Measurements from ENCODE around the gene PCDH12.
A peak's percentile ranks its signal among the peaks of the same experiment; 100 is the strongest.

Gene PCDH12

GRCh38 chr5:141949511-141949910 lies 8.5 kb downstream of the PCDH12 start:
- no peaks in the 10 kb centered on the region for H3K4me1 ChIP-seq (ENCODE audit: control insufficient read depth, insufficient read depth, low read length)
- no peaks in the 10 kb centered on the region for H3K36me3 ChIP-seq (ENCODE audit: control insufficient read depth, insufficient read depth, low read length, severe bottlenecking)

GRCh38 chr5:141948812-141949211 lies 9.2 kb downstream of the PCDH12 start:
- no peaks in the 10 kb centered on the region for H3K4me1 ChIP-seq (ENCODE audit: control insufficient read depth, insufficient read depth, low read length)

More at GRCh38 chr5:141949511-141949910, 8.5 kb downstream of the PCDH12 start:
- Histone ChIP-seq H3K9ac (ENCODE audit: low read length) (no peak overlapping the region), H3K27me3 (replicated peaks; ENCODE audit: control insufficient read depth, insufficient read depth, low read length) (peaks cover 4% of the 10 kb centered on the region), H3K9me3 (ENCODE audit: control insufficient read depth, low read length) (no peaks in the 10 kb centered on the region), H3K4me3 (ENCODE audit: low read length) (no peak overlapping the region)
- DNase-seq (ENCODE audit: low read depth): no peak

GRCh38 chr5:141947316-141947715 lies 10.7 kb downstream of the PCDH12 start:
- Histone ChIP-seq H3K27me3 (replicated peaks; ENCODE audit: control insufficient read depth, insufficient read depth, low read length) (peaks cover 4% of the 10 kb centered on the region), H3K36me3 (ENCODE audit: control insufficient read depth, insufficient read depth, low read length, severe bottlenecking) (no peaks in the 10 kb centered on the region), H3K4me1 (ENCODE audit: control insufficient read depth, insufficient read depth, low read length) (peaks cover 4% of the 10 kb centered on the region), H3K9me3 (ENCODE audit: control insufficient read depth, low read length) (no peaks in the 10 kb centered on the region), H3K4me3 (ENCODE audit: low read length) (no peak overlapping the region), H3K9ac (ENCODE audit: low read length) (no peak overlapping the region)
- DNase-seq (ENCODE audit: low read depth): no peak

More at GRCh38 chr5:141948812-141949211, 9.2 kb downstream of the PCDH12 start:
- Histone ChIP-seq H3K9ac (ENCODE audit: low read length) (no peak overlapping the region), H3K4me3 (ENCODE audit: low read length) (no peak overlapping the region), H3K36me3 (ENCODE audit: control insufficient read depth, insufficient read depth, low read length, severe bottlenecking) (no peaks in the 10 kb centered on the region), H3K9me3 (ENCODE audit: control insufficient read depth, low read length) (no peaks in the 10 kb centered on the region), H3K27me3 (replicated peaks; ENCODE audit: control insufficient read depth, insufficient read depth, low read length) (peaks cover 4% of the 10 kb centered on the region)
- DNase-seq (ENCODE audit: low read depth): no peak

- DNase-seq (ENCODE audit: low read depth): peak; percentile 8
- Histone ChIP-seq H3K27me3 (replicated peaks; ENCODE audit: control insufficient read depth, insufficient read depth, low read length) (peaks cover 4% of the 10 kb centered on the region), H3K4me3 (ENCODE audit: low read length) (no peak overlapping the region), H3K9me3 (ENCODE audit: control insufficient read depth, low read length) (no peaks in the 10 kb centered on the region), H3K36me3 (ENCODE audit: control insufficient read depth, insufficient read depth, low read length, severe bottlenecking) (no peaks in the 10 kb centered on the region), H3K9ac (ENCODE audit: low read length) (no peak overlapping the region), H3K4me1 (ENCODE audit: control insufficient read depth, insufficient read depth, low read length) (peaks cover 21% of the 10 kb centered on the region)
Measured at GRCh38 chr5:141945511-141946051, 12.4 kb downstream of the PCDH12 start.

GRCh38 chr5:141944076-141944475 lies 13.9 kb downstream of the PCDH12 start:
- Histone ChIP-seq H3K36me3 (ENCODE audit: control insufficient read depth, insufficient read depth, low read length, severe bottlenecking) (peaks cover 7% of the 10 kb centered on the region), H3K9ac (ENCODE audit: low read length) (no peak overlapping the region), H3K9me3 (ENCODE audit: control insufficient read depth, low read length) (no peaks in the 10 kb centered on the region)

GRCh38 chr5:141942185-141942857 lies 15.7 kb downstream of the PCDH12 start:
- no peak for DNase-seq (ENCODE audit: low read depth)
- Histone ChIP-seq H3K4me1 (ENCODE audit: control insufficient read depth, insufficient read depth, low read length) (peaks cover 35% of the 10 kb centered on the region), H3K27me3 (replicated peaks; ENCODE audit: control insufficient read depth, insufficient read depth, low read length) (peaks cover 4% of the 10 kb centered on the region), H3K36me3 (ENCODE audit: control insufficient read depth, insufficient read depth, low read length, severe bottlenecking) (peaks cover 20% of the 10 kb centered on the region), H3K9ac (ENCODE audit: low read length) (no peak overlapping the region), H3K9me3 (ENCODE audit: control insufficient read depth, low read length) (no peaks in the 10 kb centered on the region), H3K4me3 (ENCODE audit: low read length) (no peak overlapping the region)

More at GRCh38 chr5:141944076-141944475, 13.9 kb downstream of the PCDH12 start:
- DNase-seq (ENCODE audit: low read depth): no peak
- peaks cover 4% of the 10 kb centered on the region for H3K27me3 ChIP-seq (replicated peaks; ENCODE audit: control insufficient read depth, insufficient read depth, low read length)
- no peak overlapping the region for H3K4me3 ChIP-seq (ENCODE audit: low read length)
- peaks cover 35% of the 10 kb centered on the region for H3K4me1 ChIP-seq (ENCODE audit: control insufficient read depth, insufficient read depth, low read length)

GRCh38 chr5:141941779-141942178 lies 16.2 kb downstream of the PCDH12 start:
- H3K27me3 ChIP-seq (replicated peaks; ENCODE audit: control insufficient read depth, insufficient read depth, low read length): peaks cover 4% of the 10 kb centered on the region
- peaks cover 35% of the 10 kb centered on the region for H3K4me1 ChIP-seq (ENCODE audit: control insufficient read depth, insufficient read depth, low read length)
- DNase-seq (ENCODE audit: low read depth): no peak
- no peaks in the 10 kb centered on the region for H3K9me3 ChIP-seq (ENCODE audit: control insufficient read depth, low read length)
- H3K9ac ChIP-seq (ENCODE audit: low read length): peak overlapping the region; percentile 54
- H3K36me3 ChIP-seq (ENCODE audit: control insufficient read depth, insufficient read depth, low read length, severe bottlenecking): peaks cover 26% of the 10 kb centered on the region
- H3K4me3 ChIP-seq (ENCODE audit: low read length): no peak overlapping the region

- Histone ChIP-seq H3K9ac (ENCODE audit: low read length) (peak overlapping the region; percentile 54), H3K4me3 (ENCODE audit: low read length) (no peak overlapping the region), H3K27me3 (replicated peaks; ENCODE audit: control insufficient read depth, insufficient read depth, low read length) (peaks cover 2% of the 10 kb centered on the region), H3K9me3 (ENCODE audit: control insufficient read depth, low read length) (no peaks in the 10 kb centered on the region), H3K4me1 (ENCODE audit: control insufficient read depth, insufficient read depth, low read length) (peaks cover 35% of the 10 kb centered on the region), H3K36me3 (ENCODE audit: control insufficient read depth, insufficient read depth, low read length, severe bottlenecking) (peaks cover 30% of the 10 kb centered on the region)
- no peak for DNase-seq (ENCODE audit: low read depth)
Measured at GRCh38 chr5:141941307-141941706, 16.7 kb downstream of the PCDH12 start.

- no peak overlapping the region for H3K4me3 ChIP-seq (ENCODE audit: low read length)
- H3K9ac ChIP-seq (ENCODE audit: low read length): peak overlapping the region; percentile 54
- peak; percentile 16 for DNase-seq (ENCODE audit: low read depth)
- H3K4me1 ChIP-seq (ENCODE audit: control insufficient read depth, insufficient read depth, low read length): peaks cover 35% of the 10 kb centered on the region
- no peaks in the 10 kb centered on the region for H3K27me3 ChIP-seq (replicated peaks; ENCODE audit: control insufficient read depth, insufficient read depth, low read length)
- H3K36me3 ChIP-seq (ENCODE audit: control insufficient read depth, insufficient read depth, low read length, severe bottlenecking): peaks cover 36% of the 10 kb centered on the region
- H3K9me3 ChIP-seq (ENCODE audit: control insufficient read depth, low read length): no peaks in the 10 kb centered on the region
Measured at GRCh38 chr5:141940695-141941271, 17.2 kb downstream of the PCDH12 start.

GRCh38 chr5:141935538-141935937 lies 22.5 kb downstream of the PCDH12 start:
- Histone ChIP-seq H3K36me3 (ENCODE audit: control insufficient read depth, insufficient read depth, low read length, severe bottlenecking) (peaks cover 82% of the 10 kb centered on the region), H3K4me3 (ENCODE audit: low read length) (no peak overlapping the region), H3K27me3 (replicated peaks; ENCODE audit: control insufficient read depth, insufficient read depth, low read length) (no peaks in the 10 kb centered on the region), H3K4me1 (ENCODE audit: control insufficient read depth, insufficient read depth, low read length) (peaks cover 14% of the 10 kb centered on the region), H3K9ac (ENCODE audit: low read length) (no peak overlapping the region), H3K9me3 (ENCODE audit: control insufficient read depth, low read length) (no peaks in the 10 kb centered on the region)
- DNase-seq (ENCODE audit: low read depth): no peak

- Histone ChIP-seq H3K9me3 (ENCODE audit: control insufficient read depth, low read length) (no peaks in the 10 kb centered on the region), H3K4me3 (ENCODE audit: low read length) (no peak overlapping the region), H3K36me3 (ENCODE audit: control insufficient read depth, insufficient read depth, low read length, severe bottlenecking) (peaks cover 89% of the 10 kb centered on the region), H3K27me3 (replicated peaks; ENCODE audit: control insufficient read depth, insufficient read depth, low read length) (no peaks in the 10 kb centered on the region), H3K9ac (ENCODE audit: low read length) (no peak overlapping the region), H3K4me1 (ENCODE audit: control insufficient read depth, insufficient read depth, low read length) (peaks cover 1% of the 10 kb centered on the region)
- no peak for DNase-seq (ENCODE audit: low read depth)
Measured at GRCh38 chr5:141934099-141934844, 23.7 kb downstream of the PCDH12 start.

Data from adipocyte (in vitro differentiated cells).